Brain microvascular endothelial cell (primary cell): Measurements from ENCODE around the gene ATOSB.
A peak's percentile ranks its signal among the peaks of the same experiment; 100 is the strongest.

Experiments used
- DNase-seq: peaks from one replicate; pipeline ENCODE4 v3.0.0-alpha.2; 2020
- H3K27ac ChIP-seq: fragments of 250-450 bp; sonication (Bioruptor Pico); 2 replicates; pipeline ENCODE4 v1.5.1; 2020; ENCODE audit warnings: mild to moderate bottlenecking, moderate library complexity
- H3K27me3 ChIP-seq: fragments of 250-450 bp; sonication (Bioruptor Pico); replicated peaks from 2 replicates; pipeline ENCODE4 v1.5.1; 2020; ENCODE audit warnings: mild to moderate bottlenecking
- H3K36me3 ChIP-seq: fragments of 250-450 bp; sonication (Bioruptor Pico); replicated peaks from 2 replicates; pipeline ENCODE4 v1.5.1; 2020; ENCODE audit warnings: mild to moderate bottlenecking
- H3K4me3 ChIP-seq: 2 replicates; pipeline ENCODE4 v1.5.1; 2011; ENCODE audit warnings: low read depth, mild to moderate bottlenecking, control low read depth, low read length, moderate library complexity
- CTCF ChIP-seq: IDR thresholded peaks from 2 replicates; pipeline ENCODE4 v1.5.1; 2011; ENCODE audit warnings: low read depth, mild to moderate bottlenecking, moderate library complexity, low read length, control low read depth, inconsistent platforms; ENCODE audit errors: missing control alignments
- in situ Hi-C: cut with HindIII; loops from 2 replicates; pipeline ENCODE4 v1.10.0; 2017; ENCODE audit warnings: low sequenced_read_pairs, low pct_ligation_motif_present

The ATOSB gene

GRCh38 chr9:35136866-35137265 lies 21.2 kb upstream of the ATOSB start:
- H3K4me3 ChIP-seq, result no peak overlapping the region
- TF ChIP-seq CTCF, result no peak
- no peak overlapping the region for H3K27ac ChIP-seq
- H3K36me3 ChIP-seq, result no peaks in the 10 kb centered on the region
- no peak for DNase-seq
- H3K27me3 ChIP-seq, result no peaks in the 10 kb centered on the region
- in situ Hi-C loops, result no loop called here

GRCh38 chr9:35135988-35136387 lies 20.3 kb upstream of the ATOSB start:
- DNase-seq, result no peak
- H3K27ac ChIP-seq, result no peak overlapping the region
- in situ Hi-C loops, result no loop called here
- no peaks in the 10 kb centered on the region for H3K36me3 ChIP-seq
- H3K4me3 ChIP-seq, result no peak overlapping the region
- no peaks in the 10 kb centered on the region for H3K27me3 ChIP-seq
- no peak for TF ChIP-seq CTCF

GRCh38 chr9:35134920-35135319 lies 19.3 kb upstream of the ATOSB start:
- no peak for TF ChIP-seq CTCF
- no peaks in the 10 kb centered on the region for H3K36me3 ChIP-seq
- H3K27me3 ChIP-seq, result no peaks in the 10 kb centered on the region
- DNase-seq, result no peak
- in situ Hi-C loops, result no loop called here
- no peak overlapping the region for H3K4me3 ChIP-seq
- no peak overlapping the region for H3K27ac ChIP-seq

GRCh38 chr9:35116898-35117551 lies 1.4 kb upstream of the ATOSB start:
- Histone ChIP-seq H3K27me3 (no peaks in the 10 kb centered on the region), H3K27ac (no peak overlapping the region), H3K4me3 (peak overlapping the region; percentile 94), H3K36me3 (no peaks in the 10 kb centered on the region)
- peak; percentile 90 for DNase-seq
- peak; percentile 97 for TF ChIP-seq CTCF
- in situ Hi-C loops, result no loop called here

GRCh38 chr9:35116539-35116897 lies 856 bp upstream of the ATOSB start:
- H3K4me3 ChIP-seq, result peak overlapping the region; percentile 94
- H3K36me3 ChIP-seq, result no peaks in the 10 kb centered on the region
- TF ChIP-seq CTCF, result no peak
- H3K27me3 ChIP-seq, result no peaks in the 10 kb centered on the region
- in situ Hi-C loops, result no loop called here
- no peak for DNase-seq
- H3K27ac ChIP-seq, result peak overlapping the region; percentile 38
